Measurements from ENCODE around the gene ADO. TPM values are rescaled to one million over a fixed set of nuclear protein-coding genes. Genes with fewer than 3 reads are reported as not detected.

The ADO gene
- total and polyA plus RNA-seq, 2 donors (not counting 3 experiments of a cell fraction or from before 2014, with no cell fraction given), result 6.5 to 14.5 TPM

DNA sequence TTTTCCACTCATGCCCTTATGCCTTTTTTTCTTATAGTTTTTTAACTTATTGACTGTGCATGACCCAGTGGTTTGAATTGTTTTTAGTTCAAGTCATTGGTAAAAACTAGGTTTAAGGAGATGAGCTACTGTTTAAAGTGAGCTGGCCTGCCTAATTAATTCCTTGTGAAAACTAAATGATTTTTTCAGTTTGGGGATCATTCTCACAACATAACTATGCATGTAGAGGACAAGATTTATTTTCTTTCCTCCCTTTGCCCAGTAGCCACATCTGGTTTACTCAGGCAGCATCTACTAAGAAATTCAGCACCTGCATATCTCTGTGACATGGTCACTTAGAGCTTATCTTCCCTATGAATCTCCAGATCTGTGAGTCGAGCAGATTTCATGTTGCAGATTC, 1.7 kb downstream of the ADO start:
- H3K4me2 ChIP-seq (ENCODE audit: insufficient read depth, low read length), result peak overlapping the region; percentile 48
- peak; percentile 21 for TF ChIP-seq GATA2 (IDR thresholded peaks at IDR 0.05; ENCODE audit: insufficient read depth, insufficient read length, low read depth, low read length)
- TF ChIP-seq POLR2AphosphoS5 (IDR thresholded peaks at IDR 0.05; ENCODE audit: insufficient read depth, low read depth, low read length), result no peak
- H3K4me1 ChIP-seq (ENCODE audit: control insufficient read depth, extremely low read depth, insufficient read depth, low read length), result peaks cover 18% of the 10 kb centered on the region
- BruUV-seq (replicated peaks), result TSS peak; percentile 45
- H3K27me3 ChIP-seq (ENCODE audit: control insufficient read depth in 2 of 2, insufficient read depth in 2 of 2, low read length in 2 of 2), result no peaks in the 10 kb centered on the region
- no peaks in the 10 kb centered on the region for H3K9me1 ChIP-seq (replicated peaks; ENCODE audit: control insufficient read depth, extremely low read depth, insufficient read depth, low read length)
- H3K27ac ChIP-seq (ENCODE audit: insufficient read depth, low read depth, low read length), result no peak overlapping the region
- POLR2A ChIA-PET, result no interaction called here
- H3K9ac ChIP-seq (replicated peaks; ENCODE audit: extremely low read depth, insufficient read depth, low read length), result no peak overlapping the region
- intact Hi-C loops (cut with micrococcal nuclease), result no loop called here
- no peak overlapping the region for H2AFZ ChIP-seq (ENCODE audit: low read depth, low read length)
- CTCF ChIA-PET, result interaction anchor here (0.7 to 4.3 kb wide), 5 partner anchors 9 to 277 kb away, joined by 3 to 36 read pairs (median 4); partner anchors contain the start of gene EGR2
- peak overlapping the region in 1 of 3 experiments; percentile 24 for H3K4me3 ChIP-seq (replicated peaks in 1 of 3; ENCODE audit: insufficient read depth in 1 of 3, low read depth in 1 of 3, low read length in 3 of 3)
- H3K79me2 ChIP-seq (ENCODE audit: control insufficient read depth, insufficient read depth, low read length), result peaks cover 23% of the 10 kb centered on the region
- dilution Hi-C loops (cut with MboI; ENCODE audit: extremely low pct_ligation_motif_present, low sequenced_read_pairs), result no loop called here
- FAIRE-seq, result no peak
- DNase-seq (ENCODE audit: low read depth, low spot score), result no peak
- H3K9me3 ChIP-seq (replicated peaks; ENCODE audit: control insufficient read depth, insufficient read depth, low read length), result no peaks in the 10 kb centered on the region
- H3K36me3 ChIP-seq (ENCODE audit: control insufficient read depth in 2 of 2, extremely low read depth in 1 of 2, insufficient read depth in 2 of 2, low read length in 2 of 2), result no peaks in the 10 kb centered on the region
- no peaks in the 10 kb centered on the region for H4K20me1 ChIP-seq (replicated peaks; ENCODE audit: control insufficient read depth, extremely low read depth, insufficient read depth, low read length)

DNA sequence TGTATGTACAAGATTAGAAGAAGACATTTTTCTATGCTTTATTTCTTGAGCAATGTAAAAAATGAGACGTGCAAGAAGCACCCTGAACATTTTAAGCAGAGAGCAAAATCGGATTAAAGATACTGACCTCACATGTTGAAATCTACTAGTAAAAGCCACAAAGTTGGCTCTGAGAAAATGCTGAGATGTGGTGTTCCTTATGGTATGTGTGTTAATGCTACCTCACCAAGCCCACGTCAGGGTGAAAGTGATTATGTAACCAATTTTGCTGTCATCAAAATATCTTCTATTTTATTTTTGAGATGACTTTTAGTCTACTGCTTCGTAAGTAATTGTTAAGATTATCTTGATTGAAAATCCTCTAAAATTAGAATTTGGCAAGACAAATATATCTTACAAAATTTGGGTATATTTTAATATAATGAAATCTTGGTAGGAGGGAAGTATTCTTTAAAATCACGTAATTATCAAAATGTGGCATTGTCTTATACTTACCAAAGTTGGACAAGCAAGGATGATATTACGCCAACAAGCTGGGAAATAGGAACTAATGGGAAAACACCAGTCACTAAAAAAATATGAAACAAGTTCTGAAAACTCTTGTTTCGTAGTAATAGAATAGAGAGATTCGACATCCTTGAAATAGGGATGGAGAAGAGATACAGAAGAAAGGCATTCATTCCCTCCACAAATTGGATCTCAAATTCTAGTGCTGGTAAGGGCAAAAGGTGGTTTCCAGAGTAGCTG, 5.8 kb downstream of the ADO start:
- POLR2A ChIA-PET, result interaction anchor here (0.6 kb wide), 1 partner anchor 174 kb away, joined by 4 read pairs; no protein-coding TSS in a partner anchor
- Histone ChIP-seq H3K9ac (replicated peaks; ENCODE audit: extremely low read depth, insufficient read depth, low read length) (no peak overlapping the region), H3K4me1 (ENCODE audit: control insufficient read depth, extremely low read depth, insufficient read depth, low read length) (peaks cover 14% of the 10 kb centered on the region), H3K9me3 (replicated peaks; ENCODE audit: control insufficient read depth, insufficient read depth, low read length) (no peaks in the 10 kb centered on the region), H3K36me3 (ENCODE audit: control insufficient read depth in 2 of 2, extremely low read depth in 1 of 2, insufficient read depth in 2 of 2, low read length in 2 of 2) (no peaks in the 10 kb centered on the region), H3K4me3 (replicated peaks in 1 of 3; ENCODE audit: insufficient read depth in 1 of 3, low read depth in 1 of 3, low read length in 3 of 3) (no peak overlapping the region), H3K9me1 (replicated peaks; ENCODE audit: control insufficient read depth, extremely low read depth, insufficient read depth, low read length) (no peaks in the 10 kb centered on the region), H3K27me3 (ENCODE audit: control insufficient read depth in 2 of 2, insufficient read depth in 2 of 2, low read length in 2 of 2) (peaks cover 15 to 16% of the 10 kb centered on the region in 2 experiments), H3K79me2 (ENCODE audit: control insufficient read depth, insufficient read depth, low read length) (peaks cover 23% of the 10 kb centered on the region), H4K20me1 (replicated peaks; ENCODE audit: control insufficient read depth, extremely low read depth, insufficient read depth, low read length) (no peaks in the 10 kb centered on the region), H3K4me2 (ENCODE audit: insufficient read depth, low read length) (no peak overlapping the region), H2AFZ (ENCODE audit: low read depth, low read length) (no peak overlapping the region), H3K27ac (ENCODE audit: insufficient read depth, low read depth, low read length) (no peak overlapping the region)
- BruUV-seq (replicated peaks), result no TSS peak
- FAIRE-seq (no peak), DNase-seq (ENCODE audit: low read depth, low spot score) (no peak)
- intact Hi-C loops (cut with micrococcal nuclease) (loop anchor here (5.0 kb wide), 1 partner anchor 572 kb away; no protein-coding TSS in a partner anchor), dilution Hi-C loops (cut with MboI; ENCODE audit: extremely low pct_ligation_motif_present, low sequenced_read_pairs) (no loop called here)
- CTCF ChIA-PET, result interaction anchor here (4.3 kb wide), 1 partner anchor 7 kb away, joined by 36 read pairs; the partner anchor contains the start of gene EGR2
- no peak for TF ChIP-seq POLR2AphosphoS5 (IDR thresholded peaks at IDR 0.05; ENCODE audit: insufficient read depth, low read depth, low read length)
- TF ChIP-seq MYC (IDR thresholded peaks at IDR 0.05; ENCODE audit: low read depth, low read length), result no peak
- TF ChIP-seq EZH2 (IDR thresholded peaks at IDR 0.05; ENCODE audit: borderline replicate concordance, low read depth, low read length, severe bottlenecking), result no peak
- TF ChIP-seq FOS (IDR thresholded peaks at IDR 0.05; ENCODE audit: borderline replicate concordance, insufficient read depth, low read length), result no peak
- TF ChIP-seq, protein P1, sequence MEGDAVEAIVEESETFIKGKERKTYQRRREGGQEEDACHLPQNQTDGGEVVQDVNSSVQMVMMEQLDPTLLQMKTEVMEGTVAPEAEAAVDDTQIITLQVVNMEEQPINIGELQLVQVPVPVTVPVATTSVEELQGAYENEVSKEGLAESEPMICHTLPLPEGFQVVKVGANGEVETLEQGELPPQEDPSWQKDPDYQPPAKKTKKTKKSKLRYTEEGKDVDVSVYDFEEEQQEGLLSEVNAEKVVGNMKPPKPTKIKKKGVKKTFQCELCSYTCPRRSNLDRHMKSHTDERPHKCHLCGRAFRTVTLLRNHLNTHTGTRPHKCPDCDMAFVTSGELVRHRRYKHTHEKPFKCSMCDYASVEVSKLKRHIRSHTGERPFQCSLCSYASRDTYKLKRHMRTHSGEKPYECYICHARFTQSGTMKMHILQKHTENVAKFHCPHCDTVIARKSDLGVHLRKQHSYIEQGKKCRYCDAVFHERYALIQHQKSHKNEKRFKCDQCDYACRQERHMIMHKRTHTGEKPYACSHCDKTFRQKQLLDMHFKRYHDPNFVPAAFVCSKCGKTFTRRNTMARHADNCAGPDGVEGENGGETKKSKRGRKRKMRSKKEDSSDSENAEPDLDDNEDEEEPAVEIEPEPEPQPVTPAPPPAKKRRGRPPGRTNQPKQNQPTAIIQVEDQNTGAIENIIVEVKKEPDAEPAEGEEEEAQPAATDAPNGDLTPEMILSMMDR (IDR thresholded peaks at IDR 0.05; ENCODE audit: extremely low read depth in 1 of 2, insufficient read depth in 1 of 2, low read depth in 1 of 2, low read length in 2 of 2), result no peak
- TF ChIP-seq JUN (IDR thresholded peaks at IDR 0.05; ENCODE audit: borderline replicate concordance, insufficient read depth, insufficient read length, low read depth), result no peak
- TF ChIP-seq GATA2 (IDR thresholded peaks at IDR 0.05; ENCODE audit: insufficient read depth, insufficient read length, low read depth, low read length), result no peak
- TF ChIP-seq, protein P2, sequence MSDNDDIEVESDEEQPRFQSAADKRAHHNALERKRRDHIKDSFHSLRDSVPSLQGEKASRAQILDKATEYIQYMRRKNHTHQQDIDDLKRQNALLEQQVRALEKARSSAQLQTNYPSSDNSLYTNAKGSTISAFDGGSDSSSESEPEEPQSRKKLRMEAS (IDR thresholded peaks at IDR 0.05; ENCODE audit: insufficient read depth, insufficient read length), result no peak
- TF ChIP-seq POLR2A (IDR thresholded peaks at IDR 0.05; ENCODE audit: low read depth, low read length), result no peak
